Measurements from ENCODE around the gene COL24A1.

The COL24A1 gene

DNA sequence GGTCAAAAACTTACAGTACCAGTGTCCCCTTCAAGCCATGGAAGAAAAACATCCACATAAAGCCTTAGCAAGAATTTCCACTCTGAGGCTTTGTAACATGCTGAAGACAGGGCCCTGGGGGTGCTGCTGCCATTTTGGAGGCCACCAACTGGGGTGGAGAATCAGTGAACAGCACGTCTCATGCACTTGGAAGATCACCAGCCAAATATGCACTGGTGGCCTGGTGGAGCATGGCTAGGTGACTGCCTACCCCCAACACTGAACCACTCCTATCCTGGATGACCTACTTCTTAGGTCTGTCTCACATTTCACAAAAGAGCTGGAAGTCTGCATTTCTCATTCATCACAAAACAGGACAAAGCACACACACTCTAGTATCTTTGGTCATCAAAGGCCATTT lies 126.4 kb downstream of the COL24A1 start:
- no peak for DNase-seq (ENCODE audit: low spot score)
- TF ChIP-seq, protein P1, sequence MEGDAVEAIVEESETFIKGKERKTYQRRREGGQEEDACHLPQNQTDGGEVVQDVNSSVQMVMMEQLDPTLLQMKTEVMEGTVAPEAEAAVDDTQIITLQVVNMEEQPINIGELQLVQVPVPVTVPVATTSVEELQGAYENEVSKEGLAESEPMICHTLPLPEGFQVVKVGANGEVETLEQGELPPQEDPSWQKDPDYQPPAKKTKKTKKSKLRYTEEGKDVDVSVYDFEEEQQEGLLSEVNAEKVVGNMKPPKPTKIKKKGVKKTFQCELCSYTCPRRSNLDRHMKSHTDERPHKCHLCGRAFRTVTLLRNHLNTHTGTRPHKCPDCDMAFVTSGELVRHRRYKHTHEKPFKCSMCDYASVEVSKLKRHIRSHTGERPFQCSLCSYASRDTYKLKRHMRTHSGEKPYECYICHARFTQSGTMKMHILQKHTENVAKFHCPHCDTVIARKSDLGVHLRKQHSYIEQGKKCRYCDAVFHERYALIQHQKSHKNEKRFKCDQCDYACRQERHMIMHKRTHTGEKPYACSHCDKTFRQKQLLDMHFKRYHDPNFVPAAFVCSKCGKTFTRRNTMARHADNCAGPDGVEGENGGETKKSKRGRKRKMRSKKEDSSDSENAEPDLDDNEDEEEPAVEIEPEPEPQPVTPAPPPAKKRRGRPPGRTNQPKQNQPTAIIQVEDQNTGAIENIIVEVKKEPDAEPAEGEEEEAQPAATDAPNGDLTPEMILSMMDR (IDR thresholded peaks at IDR 0.05; ENCODE audit: extremely low read depth, missing control alignments): no peak

DNA sequence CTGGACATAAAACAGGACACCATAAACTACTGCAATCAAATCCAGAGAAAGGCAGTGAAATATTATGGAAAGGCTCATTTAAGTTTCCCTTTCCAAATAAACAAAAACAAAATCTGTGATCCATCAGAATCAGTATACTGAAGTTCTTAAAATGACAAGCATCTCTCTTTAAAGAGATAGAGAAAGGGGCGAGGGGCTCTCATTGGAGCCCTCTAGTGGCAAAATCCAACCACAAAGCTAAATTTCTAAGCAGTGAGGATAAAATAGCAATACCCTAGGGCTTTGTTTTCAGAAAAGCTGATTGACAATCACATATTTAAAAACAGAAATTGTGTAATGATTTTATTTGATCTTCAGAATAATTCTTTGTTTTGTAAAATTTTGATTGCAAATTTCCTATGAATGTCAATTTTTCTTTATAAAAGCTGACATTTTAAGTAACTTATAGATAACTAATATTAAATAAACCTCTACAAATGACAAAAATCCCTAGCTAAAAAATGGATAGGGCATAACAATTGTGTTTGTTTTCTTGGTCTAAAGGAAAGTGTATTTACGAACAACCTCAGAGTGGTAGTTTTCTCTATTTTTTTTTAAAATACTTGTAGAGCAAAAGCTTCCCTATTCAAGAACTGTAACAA lies 138.2 kb downstream of the COL24A1 start:
- TF ChIP-seq, protein P1 (IDR thresholded peaks at IDR 0.05; ENCODE audit: extremely low read depth, missing control alignments): peak; percentile 48
- DNase-seq (ENCODE audit: low spot score): peak; percentile 24

DNA sequence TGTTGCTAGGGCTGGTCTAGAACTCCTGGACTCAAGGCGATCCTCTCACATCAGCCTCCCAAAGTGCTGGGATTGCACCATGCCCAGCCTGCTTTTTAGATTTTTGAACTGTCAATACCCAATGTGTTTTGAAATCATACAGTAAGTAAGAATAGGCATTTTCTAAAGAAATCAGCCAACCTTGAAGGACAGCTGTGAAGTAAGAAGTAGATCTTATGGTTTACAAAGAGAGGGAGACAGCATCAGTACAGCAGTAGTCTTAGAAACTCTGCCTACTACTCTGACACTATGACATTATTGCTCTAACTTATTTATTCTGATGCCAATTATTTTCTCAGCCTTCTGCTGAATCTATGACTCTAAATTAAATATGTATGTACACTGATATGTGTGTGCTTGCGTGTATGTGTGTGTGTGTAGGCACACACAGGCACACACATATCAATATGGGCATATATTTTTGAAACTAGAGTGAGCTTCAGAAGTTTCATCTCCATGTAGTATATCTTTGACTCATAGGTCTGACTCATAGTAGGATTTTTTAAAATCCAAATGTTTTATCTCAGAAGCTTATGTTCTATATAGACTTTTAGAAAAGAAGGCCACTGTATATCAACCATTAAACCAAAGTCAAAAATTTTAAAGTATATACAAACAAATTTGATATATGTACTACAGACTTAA lies 140.4 kb downstream of the COL24A1 start:
- TF ChIP-seq, protein P1 (IDR thresholded peaks at IDR 0.05; ENCODE audit: extremely low read depth, missing control alignments): no peak
- no peak for DNase-seq (ENCODE audit: low spot score)

DNA sequence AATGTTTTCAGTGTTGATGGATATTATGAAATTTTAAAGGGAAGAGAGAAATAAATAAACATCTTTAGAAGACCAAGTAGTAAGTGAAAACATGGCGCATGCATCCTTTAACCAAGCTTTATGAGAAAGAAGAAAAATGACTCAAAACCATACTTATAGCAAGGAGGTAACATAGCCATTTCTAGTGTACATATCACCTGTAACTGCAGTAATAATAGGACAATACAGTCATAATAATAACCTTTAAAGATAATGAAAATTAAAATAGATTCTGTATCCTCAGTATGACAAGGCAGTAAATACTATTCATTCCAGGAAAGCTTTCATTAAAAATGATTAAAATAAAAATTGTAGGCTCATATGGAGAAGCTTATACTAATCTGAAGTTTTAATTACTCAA lies 141.2 kb downstream of the COL24A1 start:
- no peak for DNase-seq (ENCODE audit: low spot score)
- TF ChIP-seq, protein P1 (IDR thresholded peaks at IDR 0.05; ENCODE audit: extremely low read depth, missing control alignments): no peak

DNA sequence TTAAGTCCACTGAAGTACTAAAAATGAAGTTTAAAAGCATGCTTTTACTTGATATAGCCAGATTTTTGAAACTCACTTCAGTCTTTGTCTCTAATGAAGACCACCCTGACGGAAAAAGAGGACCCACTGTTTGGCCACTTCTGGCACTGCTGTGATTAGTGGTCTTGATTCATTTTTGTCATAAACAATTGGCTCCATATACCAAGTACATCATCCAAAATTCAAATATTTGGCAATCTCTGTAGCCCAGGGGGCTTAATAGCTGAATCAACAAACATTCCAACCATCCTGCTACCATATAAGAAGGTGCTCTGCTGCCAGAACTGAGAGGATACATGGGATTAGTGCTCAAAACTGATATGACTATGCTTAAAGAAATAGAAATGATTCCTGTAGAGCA lies 156.0 kb downstream of the COL24A1 start:
- TF ChIP-seq, protein P1 (IDR thresholded peaks at IDR 0.05; ENCODE audit: extremely low read depth, missing control alignments): no peak
- no peak for DNase-seq (ENCODE audit: low spot score)

DNA sequence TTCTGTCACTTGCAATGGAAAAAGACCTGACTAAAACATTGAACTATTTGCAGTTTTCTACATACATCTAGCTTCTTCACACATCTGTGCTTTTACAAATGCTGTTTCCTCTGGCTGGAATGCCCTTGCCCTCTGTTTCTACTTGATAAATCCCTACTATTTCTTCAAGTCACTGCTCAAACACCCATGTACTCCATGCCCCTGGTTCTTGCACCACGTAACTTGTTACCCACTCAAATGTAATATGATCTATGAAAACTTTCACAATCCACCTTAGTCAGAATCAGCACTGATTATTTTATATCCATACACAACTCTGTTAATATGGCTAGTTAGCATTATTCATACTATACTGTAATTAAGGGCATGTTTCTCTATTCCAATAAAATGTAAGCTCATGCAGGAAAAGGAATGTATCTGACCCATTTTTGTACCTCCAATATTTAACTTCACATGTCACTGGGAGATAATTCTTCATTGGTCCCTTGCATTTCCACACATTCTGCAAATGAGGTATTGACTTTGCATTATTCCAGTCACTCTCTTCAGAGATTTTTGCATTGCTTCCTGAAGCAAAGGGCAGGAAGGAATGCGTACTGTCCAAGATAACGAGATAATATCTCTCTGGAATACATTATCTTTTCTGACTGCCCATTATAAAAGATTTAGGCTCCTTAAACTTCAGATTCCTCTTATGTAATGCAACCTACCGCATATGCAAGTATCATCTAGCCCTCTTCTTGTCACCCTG lies 158.3 kb downstream of the COL24A1 start:
- TF ChIP-seq, protein P1 (IDR thresholded peaks at IDR 0.05; ENCODE audit: extremely low read depth, missing control alignments): no peak
- DNase-seq (ENCODE audit: low spot score): no peak

DNA sequence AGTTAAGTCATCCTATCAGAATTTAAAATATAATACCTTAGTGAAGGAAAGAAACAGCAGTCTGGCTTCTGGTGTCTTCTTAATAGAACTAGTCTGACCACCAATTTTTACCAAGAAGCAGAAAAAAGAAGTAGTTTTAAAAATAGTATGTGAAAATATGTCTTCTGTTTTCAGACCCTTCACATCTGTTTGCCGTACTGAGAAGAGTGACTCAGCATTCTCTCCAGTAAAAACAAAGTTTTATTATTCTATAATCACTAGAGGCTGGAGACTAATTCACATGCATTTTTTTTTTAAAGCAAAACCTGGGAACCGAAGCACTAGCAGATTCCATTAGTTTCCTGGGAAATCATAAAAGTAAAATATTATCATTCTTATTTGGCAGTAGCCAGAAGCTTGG lies 163.8 kb downstream of the COL24A1 start:
- TF ChIP-seq, protein P1 (IDR thresholded peaks at IDR 0.05; ENCODE audit: extremely low read depth, missing control alignments): no peak
- peak; percentile 11 for DNase-seq (ENCODE audit: low spot score)
